Neutrophil (primary cell): ENCODE data around the gene AJUBA.

Experiments used
- H3K27ac ChIP-seq: fragments of 200-600 bp; sonication (generic); 2 replicates; pipeline ENCODE4 v1.5.1; 2016; ENCODE audit warnings: mild to moderate bottlenecking, moderate library complexity
- H3K27me3 ChIP-seq: fragments of 200-600 bp; sonication (generic); 2 replicates; pipeline ENCODE4 v1.6.0; 2016; ENCODE audit warnings: mild to moderate bottlenecking
- H3K36me3 ChIP-seq: fragments of 200-600 bp; sonication (generic); 2 replicates; pipeline ENCODE4 v1.5.1; 2017
- H3K4me1 ChIP-seq, 2 experiments: fragments of 200-600 bp in 1 of 2; sonication (generic) in 1 of 2; 1 replicate in 1 of 2; 2 replicates in 1 of 2; pipeline versions ENCODE4 v1.5.1 to v1.6.1; 2013 to 2016; ENCODE audit warnings: low read depth in 1 of 2, low read length in 1 of 2, mild to moderate bottlenecking in 1 of 2, moderate library complexity in 1 of 2; ENCODE audit not compliant: control insufficient read depth in 1 of 2, insufficient read depth in 1 of 2
- H3K4me3 ChIP-seq, 2 experiments: fragments of 200-600 bp in 1 of 2; sonication (generic) in 1 of 2; 1 replicate in 1 of 2; 2 replicates in 1 of 2; pipeline ENCODE4 v1.5.1; 2013 to 2016; ENCODE audit warnings: low read depth in 1 of 2, low read length in 1 of 2, mild to moderate bottlenecking in 1 of 2, moderate library complexity in 1 of 2
- H3K9me3 ChIP-seq: fragments of 200-600 bp; sonication (generic); 2 replicates; pipeline ENCODE4 v1.5.1; 2016
- TF ChIP-seq, protein P1 (sequence below): fragments of 200-600 bp; sonication (generic); IDR thresholded peaks from 2 replicates; pipeline ENCODE4 v1.5.1; 2016; ENCODE audit warnings: antibody characterized with exemption

The AJUBA gene

DNA sequence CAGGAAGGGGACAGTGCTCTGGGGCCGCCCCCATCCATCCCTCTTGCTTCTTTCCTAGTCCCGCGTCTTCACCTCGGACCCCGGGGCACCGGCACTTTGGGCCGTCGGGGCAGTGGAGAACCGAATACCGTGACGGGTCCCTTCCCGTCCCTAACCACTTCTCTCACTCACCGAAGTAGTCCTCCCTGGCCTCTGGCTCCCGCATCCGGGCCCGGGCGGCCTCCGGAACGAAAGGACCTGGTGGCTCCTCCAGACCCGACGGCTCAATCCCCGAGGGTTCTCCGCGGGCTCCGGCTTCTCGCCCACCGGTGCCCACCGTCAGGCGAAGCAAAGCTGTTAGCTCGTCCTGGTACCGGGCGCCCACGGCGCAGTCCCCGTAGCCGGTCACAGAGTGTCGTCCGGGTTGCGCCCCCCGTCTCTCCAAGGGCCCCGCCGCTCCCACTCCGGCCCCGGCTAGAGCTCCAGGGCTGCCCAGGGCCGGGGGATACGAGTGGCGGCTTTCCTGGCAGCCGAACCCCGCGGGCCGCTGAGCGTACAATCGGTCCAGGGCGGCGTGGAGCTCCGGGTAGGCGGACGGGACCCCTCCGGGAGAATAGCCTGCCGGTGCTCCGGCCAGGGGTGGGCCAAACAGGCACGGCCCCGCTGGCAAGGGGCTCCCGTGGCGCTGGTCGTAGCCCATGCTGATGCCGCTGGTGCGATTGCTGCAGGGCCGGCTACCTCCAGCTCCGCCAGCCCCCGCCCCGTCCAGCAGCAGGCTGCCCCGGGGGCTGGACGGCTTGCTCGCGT lies 1.1 kb downstream of the AJUBA start:
- no peaks in the 10 kb centered on the region for H3K9me3 ChIP-seq
- no peak overlapping the region for H3K27ac ChIP-seq
- H3K4me3 ChIP-seq, result peak overlapping the region; percentile 65 to 78
- TF ChIP-seq, protein P1, sequence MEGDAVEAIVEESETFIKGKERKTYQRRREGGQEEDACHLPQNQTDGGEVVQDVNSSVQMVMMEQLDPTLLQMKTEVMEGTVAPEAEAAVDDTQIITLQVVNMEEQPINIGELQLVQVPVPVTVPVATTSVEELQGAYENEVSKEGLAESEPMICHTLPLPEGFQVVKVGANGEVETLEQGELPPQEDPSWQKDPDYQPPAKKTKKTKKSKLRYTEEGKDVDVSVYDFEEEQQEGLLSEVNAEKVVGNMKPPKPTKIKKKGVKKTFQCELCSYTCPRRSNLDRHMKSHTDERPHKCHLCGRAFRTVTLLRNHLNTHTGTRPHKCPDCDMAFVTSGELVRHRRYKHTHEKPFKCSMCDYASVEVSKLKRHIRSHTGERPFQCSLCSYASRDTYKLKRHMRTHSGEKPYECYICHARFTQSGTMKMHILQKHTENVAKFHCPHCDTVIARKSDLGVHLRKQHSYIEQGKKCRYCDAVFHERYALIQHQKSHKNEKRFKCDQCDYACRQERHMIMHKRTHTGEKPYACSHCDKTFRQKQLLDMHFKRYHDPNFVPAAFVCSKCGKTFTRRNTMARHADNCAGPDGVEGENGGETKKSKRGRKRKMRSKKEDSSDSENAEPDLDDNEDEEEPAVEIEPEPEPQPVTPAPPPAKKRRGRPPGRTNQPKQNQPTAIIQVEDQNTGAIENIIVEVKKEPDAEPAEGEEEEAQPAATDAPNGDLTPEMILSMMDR, result no peak
- H3K27me3 ChIP-seq, result peaks cover 71% of the 10 kb centered on the region
- H3K36me3 ChIP-seq, result no peaks in the 10 kb centered on the region
- H3K4me1 ChIP-seq, result peaks cover 27 to 36% of the 10 kb centered on the region in 2 experiments

- no peaks in the 10 kb centered on the region for H3K36me3 ChIP-seq
- peak overlapping the region; percentile 65 to 78 for H3K4me3 ChIP-seq
- H3K27me3 ChIP-seq, result peaks cover 74% of the 10 kb centered on the region
- peaks cover 27 to 36% of the 10 kb centered on the region in 2 experiments for H3K4me1 ChIP-seq
- TF ChIP-seq, protein P1, result no peak
- no peaks in the 10 kb centered on the region for H3K9me3 ChIP-seq
- H3K27ac ChIP-seq, result no peak overlapping the region
These were observed 1.7 kb downstream of the AJUBA start for GRCh38 chr14:22980672-22981089.

GRCh38 chr14:22979748-22980392 lies 2.5 kb downstream of the AJUBA start:
- no peak overlapping the region for H3K4me3 ChIP-seq
- no peaks in the 10 kb centered on the region for H3K36me3 ChIP-seq
- H3K27ac ChIP-seq, result no peak overlapping the region
- H3K9me3 ChIP-seq, result no peaks in the 10 kb centered on the region
- H3K4me1 ChIP-seq, result peaks cover 27 to 36% of the 10 kb centered on the region in 2 experiments
- H3K27me3 ChIP-seq, result peaks cover 74% of the 10 kb centered on the region
- TF ChIP-seq, protein P1, result no peak

GRCh38 chr14:22978981-22979671 lies 3.2 kb downstream of the AJUBA start:
- Histone ChIP-seq H3K36me3 (no peaks in the 10 kb centered on the region), H3K4me3 (no peak overlapping the region), H3K27me3 (peaks cover 74% of the 10 kb centered on the region), H3K9me3 (no peaks in the 10 kb centered on the region), H3K27ac (no peak overlapping the region), H3K4me1 (peaks cover 27 to 36% of the 10 kb centered on the region in 2 experiments)
- TF ChIP-seq, protein P1, result no peak

- H3K27ac ChIP-seq, result no peak overlapping the region
- peaks cover 74% of the 10 kb centered on the region for H3K27me3 ChIP-seq
- H3K4me1 ChIP-seq, result peaks cover 27 to 34% of the 10 kb centered on the region in 2 experiments
- TF ChIP-seq, protein P1, result no peak
- no peaks in the 10 kb centered on the region for H3K9me3 ChIP-seq
- H3K4me3 ChIP-seq, result no peak overlapping the region
- H3K36me3 ChIP-seq, result no peaks in the 10 kb centered on the region
These were observed 3.9 kb downstream of the AJUBA start for GRCh38 chr14:22978487-22978837.
